Activated CD4-positive, alpha-beta memory T cell treated with anti-CD3 and anti-CD28 coated beads for 36 hours (primary cell): Measurements from ENCODE around the gene DUSP5. TPM values are rescaled to one million over a fixed set of nuclear protein-coding genes. Genes with fewer than 3 reads are reported as not detected.

Experiments used
- CTCF ChIA-PET: fragments of 350-600 bp; sonication (Branson Sonifier 250); formaldehyde crosslinking; loops from one replicate; lab custom pipeline; 2021; ENCODE audit warnings: antibody characterized with exemption, inconsistent platforms; lab: Charles Lee
- POLR2A ChIA-PET: fragments of 350-600 bp; sonication (Branson Sonifier 250); formaldehyde crosslinking; loops from one replicate; lab custom pipeline; 2021; ENCODE audit warnings: antibody characterized with exemption; lab: Charles Lee
- DNase-seq: peaks from one replicate; pipeline ENCODE4 v3.0.0-alpha.2; 2020
- H3K27ac Mint-ChIP-seq: one replicate; pipeline ENCODE4 v1.8.0; 2021; ENCODE audit warnings: mixed read lengths
- H3K27me3 Mint-ChIP-seq: one replicate; pipeline ENCODE4 v1.8.0; 2021; ENCODE audit warnings: mixed read lengths
- H3K36me3 Mint-ChIP-seq: one replicate; pipeline ENCODE4 v1.8.0; 2021; ENCODE audit warnings: mixed read lengths
- H3K4me1 Mint-ChIP-seq: one replicate; pipeline ENCODE4 v1.8.0; 2021; ENCODE audit warnings: low read depth, mixed read lengths
- H3K4me3 Mint-ChIP-seq: one replicate; pipeline ENCODE4 v1.8.0; 2021; ENCODE audit warnings: mild to moderate bottlenecking, mixed read lengths
- H3K9me3 Mint-ChIP-seq: one replicate; pipeline ENCODE4 v1.8.0; 2021; ENCODE audit warnings: mixed read lengths
- intact Hi-C: fragments of 100-400 bp; cut with micrococcal nuclease; formaldehyde crosslinking; loops from one replicate; pipeline ENCODE4 v1.15.1; 2023
- total RNA-seq, 2 experiments: library from RNA; stranded (reverse); gene quantifications; one replicate each; pipeline ENCODE4 v1.2.3, GENCODE V29; 2021

Gene DUSP5
- total RNA-seq, 2 experiments from 2014 or later, result 171 to 176 TPM

DNA sequence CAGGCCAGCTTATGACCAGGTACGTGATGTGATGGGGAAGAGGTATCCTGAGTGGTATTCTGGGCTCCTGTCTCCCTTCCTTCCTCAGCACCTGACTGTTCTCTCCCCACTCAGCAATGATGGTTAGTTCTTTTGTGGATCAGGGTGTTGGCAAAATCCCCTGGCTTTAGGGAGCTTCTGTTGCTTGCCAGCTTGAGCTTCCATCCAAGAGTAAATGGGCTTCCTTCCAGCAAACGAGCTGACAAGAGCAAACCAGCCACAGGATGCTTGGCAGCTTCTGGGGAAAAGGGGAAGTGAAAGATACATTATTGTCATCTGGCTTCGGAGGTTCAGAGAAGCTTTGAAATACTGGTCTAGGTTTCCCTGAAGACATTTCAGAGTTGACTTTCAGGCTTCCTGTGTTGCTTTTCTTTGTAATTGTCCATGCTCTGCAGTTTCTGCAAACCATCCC lies 5.2 kb downstream of the DUSP5 start:
- H3K4me1 Mint-ChIP-seq, result peaks cover 78% of the 10 kb centered on the region
- CTCF ChIA-PET, result interaction anchor here (0.8 to 12.4 kb wide), 9 partner anchors 26 to 197 kb away, joined by 3 to 221 read pairs (median 5); partner anchors contain the start of gene SMNDC1

DNA sequence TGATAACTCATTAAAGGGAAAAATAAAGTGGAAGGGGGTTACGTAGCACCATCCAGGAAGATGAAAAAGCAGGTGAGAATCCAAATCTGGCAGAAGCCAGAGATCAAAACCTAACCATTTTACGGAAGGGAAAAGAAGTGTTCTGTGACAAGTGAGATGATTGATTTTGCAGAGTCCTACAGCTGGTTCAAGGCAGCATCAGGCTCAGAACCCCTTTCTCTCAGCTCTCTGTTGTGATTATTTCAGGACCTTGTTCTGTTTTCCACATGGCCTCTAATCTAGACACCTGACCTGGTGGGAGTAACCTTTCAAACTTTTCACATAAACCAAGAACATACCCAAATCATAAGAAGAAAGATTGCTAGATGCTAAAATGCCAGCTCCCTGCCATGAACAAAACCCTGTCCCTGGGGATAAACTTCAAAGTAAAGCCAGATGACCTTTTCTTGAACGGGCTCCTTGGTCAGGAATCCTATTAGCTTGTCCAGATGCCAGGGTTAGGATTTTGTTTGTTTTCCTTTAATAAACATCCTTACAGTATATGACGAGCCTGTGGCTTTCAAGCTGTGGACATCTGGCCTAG lies 5.9 kb downstream of the DUSP5 start:
- CTCF ChIA-PET, result interaction anchor here (1.0 to 12.4 kb wide), 9 partner anchors 26 to 198 kb away, joined by 3 to 221 read pairs (median 5); partner anchors contain the start of gene SMNDC1
- POLR2A ChIA-PET, result interaction anchor here (0.6 to 4.8 kb wide), 12 partner anchors 9 to 492 kb away, joined by 3 to 38 read pairs (median 6); partner anchors contain the start of gene SMNDC1
- no peaks in the 10 kb centered on the region for H3K27me3 Mint-ChIP-seq
- H3K9me3 Mint-ChIP-seq, result no peaks in the 10 kb centered on the region
- H3K4me3 Mint-ChIP-seq, result peak overlapping the region; percentile 96
- peaks cover 86% of the 10 kb centered on the region for H3K4me1 Mint-ChIP-seq
- intact Hi-C loops, result loop anchor here (1.0 to 5.0 kb wide), 8 partner anchors 9 to 364 kb away; no protein-coding TSS in a partner anchor
- peaks cover 99% of the 10 kb centered on the region for H3K36me3 Mint-ChIP-seq
- DNase-seq, result no peak
- H3K27ac Mint-ChIP-seq, result peak overlapping the region; percentile 97

More for the DNA sequence above, 5.2 kb downstream of the DUSP5 start:
- Mint-ChIP-seq H3K27me3 (no peaks in the 10 kb centered on the region), H3K27ac (peak overlapping the region; percentile 97), H3K4me3 (peak overlapping the region; percentile 96), H3K36me3 (peaks cover 94% of the 10 kb centered on the region), H3K9me3 (no peaks in the 10 kb centered on the region)
- intact Hi-C loops, result loop anchor here (1.0 to 5.0 kb wide), 2 partner anchors 192 to 364 kb away; no protein-coding TSS in a partner anchor
- DNase-seq, result peak; percentile 58
- POLR2A ChIA-PET, result interaction anchor here (1.2 to 4.8 kb wide), 9 partner anchors 10 to 198 kb away, joined by 3 to 38 read pairs (median 9); partner anchors contain the start of gene SMNDC1

DNA sequence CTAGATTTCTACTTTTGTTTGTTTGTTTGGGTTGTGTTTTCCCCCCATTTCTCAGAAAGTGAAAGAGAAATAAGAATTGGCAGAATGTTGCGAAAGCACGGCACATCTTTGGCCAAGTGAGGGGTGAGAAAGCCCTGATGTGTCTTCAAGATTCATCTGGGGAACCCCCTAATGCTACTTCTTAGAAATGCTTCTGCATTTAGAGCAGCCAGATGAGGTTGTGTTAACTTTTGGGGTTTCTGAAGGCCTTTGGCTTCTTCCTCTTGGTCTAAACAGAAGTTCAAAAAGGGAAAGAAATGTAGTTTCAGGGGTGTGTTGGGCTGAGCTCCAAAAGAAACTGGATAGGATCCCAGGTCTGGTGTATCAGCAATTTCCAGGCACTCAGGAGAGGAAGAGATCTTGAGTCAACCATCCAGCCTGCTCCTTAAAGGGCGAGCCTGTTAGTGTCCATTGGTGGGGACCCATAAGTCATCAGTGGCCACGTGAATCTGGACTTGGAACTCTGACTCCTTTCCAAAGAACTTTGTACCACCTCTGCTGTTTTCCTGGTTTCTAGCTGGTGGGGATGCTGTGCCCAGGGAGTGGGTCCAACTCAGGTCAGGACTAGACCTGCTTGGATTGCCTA lies 6.5 kb downstream of the DUSP5 start:
- POLR2A ChIA-PET, result interaction anchor here (0.5 to 4.8 kb wide), 12 partner anchors 8 to 492 kb away, joined by 3 to 38 read pairs (median 4); partner anchors contain the start of gene SMNDC1
- CTCF ChIA-PET, result interaction anchor here (0.9 to 12.4 kb wide), 8 partner anchors 25 to 296 kb away, joined by 3 to 221 read pairs (median 7); partner anchors contain the start of gene SMNDC1
- intact Hi-C loops, result loop anchor here (1.0 to 5.0 kb wide), 7 partner anchors 8 to 363 kb away; no protein-coding TSS in a partner anchor
- Mint-ChIP-seq H3K27ac (peak overlapping the region; percentile 97), H3K4me1 (peaks cover 92% of the 10 kb centered on the region), H3K27me3 (no peaks in the 10 kb centered on the region), H3K4me3 (peak overlapping the region; percentile 96), H3K36me3 (peaks cover 99% of the 10 kb centered on the region), H3K9me3 (no peaks in the 10 kb centered on the region)
- peak; percentile 76 for DNase-seq

DNA sequence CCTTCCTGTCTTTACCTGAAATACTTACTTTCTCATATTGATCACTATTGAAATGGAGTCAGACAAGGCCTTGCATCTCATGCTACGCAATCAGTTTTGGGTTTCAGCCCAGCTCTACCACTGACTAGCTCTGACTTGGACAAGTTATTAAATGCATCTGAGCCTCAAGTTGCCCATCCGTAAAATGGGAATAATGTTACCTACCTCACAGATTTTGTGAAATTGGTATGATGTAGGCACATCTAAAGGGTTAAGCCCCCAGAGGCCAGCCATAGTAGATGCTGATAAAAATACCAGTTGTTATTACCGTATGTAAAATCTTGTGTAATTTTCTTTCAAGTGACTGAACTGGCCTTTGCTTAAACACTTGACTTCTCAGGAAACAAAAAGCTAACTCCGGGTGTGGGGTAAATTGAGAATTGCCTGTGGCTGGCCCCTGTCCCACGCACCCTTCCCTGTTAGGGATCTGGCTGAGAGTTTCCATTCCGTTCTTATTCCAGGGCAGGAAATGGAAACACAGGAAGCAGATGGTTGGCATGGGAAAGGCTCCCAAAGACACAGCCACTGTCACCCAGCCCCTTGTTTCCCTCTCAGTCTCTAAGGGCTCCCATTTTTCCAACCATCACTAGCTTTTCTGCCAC lies 7.5 kb downstream of the DUSP5 start:
- ChIA-PET CTCF (interaction anchor here (0.9 to 12.4 kb wide), 6 partner anchors 41 to 297 kb away, joined by 4 to 221 read pairs (median 16); partner anchors contain the start of gene SMNDC1), POLR2A (interaction anchor here (0.7 to 4.8 kb wide), 6 partner anchors 7 to 150 kb away, joined by 3 to 38 read pairs (median 8); no protein-coding TSS in a partner anchor)
- Mint-ChIP-seq H3K27me3 (no peaks in the 10 kb centered on the region), H3K27ac (peak overlapping the region; percentile 97), H3K4me3 (peak overlapping the region; percentile 96), H3K9me3 (no peaks in the 10 kb centered on the region), H3K4me1 (peaks cover 97% of the 10 kb centered on the region), H3K36me3 (peaks cover 99% of the 10 kb centered on the region)
- intact Hi-C loops, result no loop called here
- no peak for DNase-seq

DNA sequence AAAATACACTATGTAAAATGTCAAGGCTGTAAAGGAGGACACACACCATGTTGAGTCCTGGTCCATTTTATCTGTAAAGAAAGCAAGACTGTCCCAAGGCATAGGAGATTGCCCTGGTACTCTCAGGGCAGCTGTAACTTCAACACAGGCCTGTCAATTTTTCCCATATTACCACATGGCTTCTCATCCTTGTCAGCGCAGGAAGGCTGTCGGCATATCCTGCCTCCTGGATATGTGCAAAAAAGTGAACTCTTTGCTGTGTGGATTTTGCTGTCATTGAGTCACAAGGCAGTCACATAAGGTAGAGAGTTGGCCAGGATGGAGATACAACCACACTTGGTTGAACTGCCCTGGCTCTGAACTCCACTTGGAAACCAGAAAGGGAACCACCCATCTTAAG lies 8.7 kb downstream of the DUSP5 start:
- Mint-ChIP-seq H3K27ac (peak overlapping the region; percentile 54), H3K36me3 (peaks cover 99% of the 10 kb centered on the region), H3K27me3 (no peaks in the 10 kb centered on the region), H3K4me3 (no peak overlapping the region), H3K4me1 (peaks cover 97% of the 10 kb centered on the region), H3K9me3 (no peaks in the 10 kb centered on the region)
- ChIA-PET CTCF (interaction anchor here (0.9 to 12.4 kb wide), 3 partner anchors 40 to 201 kb away, joined by 4 to 221 read pairs (median 13); partner anchors contain the start of gene SMNDC1), POLR2A (interaction anchor here (0.6 to 1.5 kb wide), 2 partner anchors 142 to 609 kb away, joined by 3 to 4 read pairs; no protein-coding TSS in a partner anchor)
- DNase-seq, result no peak
- intact Hi-C loops, result no loop called here

DNA sequence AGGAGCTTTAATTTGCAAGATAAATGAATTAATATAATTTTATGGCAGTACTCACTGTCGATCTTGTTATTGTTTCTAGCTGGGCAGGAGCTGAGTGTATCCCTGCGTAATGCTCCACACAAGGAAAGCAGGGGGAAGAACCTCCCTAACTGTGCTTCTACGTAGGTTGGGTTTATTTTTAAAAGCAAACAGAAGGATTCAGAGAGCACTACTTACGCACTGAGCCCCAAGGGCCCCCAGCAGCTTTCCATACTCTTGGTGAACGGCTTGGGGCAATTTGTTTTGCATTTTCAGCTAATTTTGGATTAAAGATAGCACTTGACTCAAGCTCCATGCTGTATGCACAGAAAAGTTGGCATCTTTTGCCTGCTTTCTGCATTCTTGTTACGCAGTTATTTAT lies 9.6 kb downstream of the DUSP5 start:
- H3K36me3 Mint-ChIP-seq, result peaks cover 99% of the 10 kb centered on the region
- intact Hi-C loops, result no loop called here
- ChIA-PET CTCF (interaction anchor here (0.8 to 12.4 kb wide), 5 partner anchors 39 to 202 kb away, joined by 3 to 221 read pairs (median 7); partner anchors contain the start of gene SMNDC1), POLR2A (interaction anchor here (1.0 kb wide), 1 partner anchor 154 kb away, joined by 3 read pairs; no protein-coding TSS in a partner anchor)
- H3K4me1 Mint-ChIP-seq, result peaks cover 97% of the 10 kb centered on the region
- H3K9me3 Mint-ChIP-seq, result no peaks in the 10 kb centered on the region
- H3K27me3 Mint-ChIP-seq, result no peaks in the 10 kb centered on the region
- no peak overlapping the region for H3K4me3 Mint-ChIP-seq
- no peak overlapping the region for H3K27ac Mint-ChIP-seq
- no peak for DNase-seq

DNA sequence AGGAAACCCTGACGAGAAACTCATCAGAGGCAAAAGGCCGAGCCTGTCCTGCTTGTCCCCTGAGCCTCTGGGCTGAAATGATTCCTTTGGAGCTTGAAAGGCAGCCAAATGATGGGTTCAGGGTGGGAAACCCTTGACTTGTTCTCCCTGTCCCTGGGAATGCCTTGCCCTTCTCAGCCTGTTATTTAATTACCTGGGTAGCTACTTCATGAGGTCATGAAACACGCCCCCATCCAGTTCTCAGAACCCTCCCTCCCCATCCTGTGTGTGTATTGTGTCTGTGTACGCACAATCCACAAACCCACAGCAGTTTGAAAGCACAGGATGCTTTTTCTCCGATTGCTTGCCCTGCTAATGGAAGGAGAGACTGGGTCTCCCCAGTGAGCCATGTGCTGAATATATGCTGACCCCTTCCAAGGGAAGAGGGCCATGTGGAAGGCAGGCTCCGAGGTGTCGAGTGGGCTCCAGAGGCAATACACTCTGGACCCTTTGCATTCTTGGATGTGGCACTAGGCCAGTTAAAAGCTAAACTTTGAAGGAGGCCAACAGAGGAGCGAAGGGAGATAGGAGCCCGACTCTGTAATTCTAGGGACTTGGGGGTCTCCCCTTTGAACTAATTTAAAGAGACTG lies 10.6 kb downstream of the DUSP5 start:
- Mint-ChIP-seq H3K27me3 (no peaks in the 10 kb centered on the region), H3K4me3 (no peak overlapping the region), H3K36me3 (peaks cover 99% of the 10 kb centered on the region), H3K27ac (peak overlapping the region; percentile 6), H3K4me1 (peaks cover 97% of the 10 kb centered on the region), H3K9me3 (no peaks in the 10 kb centered on the region)
- ChIA-PET POLR2A (interaction anchor here (0.6 kb wide), 1 partner anchor 42 kb away, joined by 3 read pairs; no protein-coding TSS in a partner anchor), CTCF (interaction anchor here (0.9 to 3.1 kb wide), 3 partner anchors 38 to 201 kb away, joined by 4 to 13 read pairs (median 7); no protein-coding TSS in a partner anchor)
- DNase-seq, result no peak
- intact Hi-C loops, result no loop called here

DNA sequence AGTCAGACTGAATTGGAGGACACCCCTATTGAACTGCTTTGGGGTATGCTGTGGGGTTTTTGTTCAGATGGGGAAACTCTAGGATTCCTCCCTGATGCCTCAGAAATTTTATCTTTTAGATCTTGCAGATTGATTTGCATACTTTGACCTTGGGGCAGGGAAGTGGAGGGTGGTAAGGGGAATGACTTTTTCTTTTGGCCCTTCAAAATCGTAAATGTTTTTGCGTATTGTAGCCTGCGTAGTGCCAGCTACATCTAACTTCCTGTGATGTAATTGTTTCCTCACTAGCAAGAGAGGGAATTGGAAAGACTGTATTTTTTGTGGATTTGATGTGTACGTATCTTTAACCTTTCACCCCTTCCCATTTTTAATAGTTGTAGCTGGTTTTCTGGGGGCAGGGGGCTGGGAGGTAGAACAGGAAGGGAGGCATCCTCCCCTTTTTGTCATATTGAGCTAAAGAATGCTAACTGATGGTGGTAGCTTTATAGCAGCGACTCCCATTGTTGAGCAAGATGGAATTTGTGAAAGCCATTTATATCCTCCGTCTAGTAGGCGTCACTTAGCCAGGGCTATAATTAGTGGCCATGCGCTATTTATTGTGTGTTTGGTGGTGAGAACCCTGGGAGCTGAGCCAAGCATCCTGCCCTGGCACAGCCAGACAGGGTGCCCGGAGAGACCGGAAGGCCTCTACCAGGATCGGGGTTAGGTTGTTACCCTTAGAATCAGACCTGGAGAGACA lies 11.3 kb downstream of the DUSP5 start:
- no peaks in the 10 kb centered on the region for H3K9me3 Mint-ChIP-seq
- H3K36me3 Mint-ChIP-seq, result peaks cover 98% of the 10 kb centered on the region
- ChIA-PET POLR2A (interaction anchor here (0.6 kb wide), 1 partner anchor 42 kb away, joined by 3 read pairs; no protein-coding TSS in a partner anchor), CTCF (interaction anchor here (0.6 to 2.2 kb wide), 3 partner anchors 38 to 202 kb away, joined by 3 to 7 read pairs (median 3); no protein-coding TSS in a partner anchor)
- H3K27me3 Mint-ChIP-seq, result no peaks in the 10 kb centered on the region
- peak overlapping the region; percentile 6 for H3K27ac Mint-ChIP-seq
- no peak for DNase-seq
- intact Hi-C loops, result no loop called here
- no peak overlapping the region for H3K4me3 Mint-ChIP-seq
- H3K4me1 Mint-ChIP-seq, result peaks cover 94% of the 10 kb centered on the region

DNA sequence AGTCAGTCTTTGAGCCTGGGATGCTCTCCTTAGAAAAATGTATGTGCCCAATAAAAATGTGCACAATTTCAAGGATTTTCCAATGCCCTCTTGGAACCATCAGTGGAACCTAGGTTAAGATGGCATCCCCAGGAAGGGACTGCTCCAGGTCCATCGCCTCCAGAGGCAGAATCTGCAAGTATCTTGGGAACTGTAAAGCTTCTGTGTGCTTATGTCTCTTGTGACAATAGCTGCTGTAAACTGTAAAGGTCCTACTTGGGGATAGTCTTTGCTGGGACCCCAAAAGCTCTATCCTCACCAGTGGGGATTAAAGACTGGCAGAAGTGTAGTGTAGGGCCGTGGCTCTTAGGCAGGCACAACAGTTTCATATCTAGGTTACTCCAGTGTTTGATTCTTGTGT lies 11.9 kb downstream of the DUSP5 start:
- no peak overlapping the region for H3K27ac Mint-ChIP-seq
- intact Hi-C loops, result no loop called here
- H3K4me3 Mint-ChIP-seq, result no peak overlapping the region
- no peaks in the 10 kb centered on the region for H3K9me3 Mint-ChIP-seq
- H3K36me3 Mint-ChIP-seq, result peaks cover 95% of the 10 kb centered on the region
- CTCF ChIA-PET, result interaction anchor here (0.6 to 0.9 kb wide), 3 partner anchors 37 to 203 kb away, joined by 3 read pairs; no protein-coding TSS in a partner anchor
- POLR2A ChIA-PET, result no interaction called here
- no peak for DNase-seq
- H3K4me1 Mint-ChIP-seq, result peaks cover 90% of the 10 kb centered on the region
- H3K27me3 Mint-ChIP-seq, result no peaks in the 10 kb centered on the region

DNA sequence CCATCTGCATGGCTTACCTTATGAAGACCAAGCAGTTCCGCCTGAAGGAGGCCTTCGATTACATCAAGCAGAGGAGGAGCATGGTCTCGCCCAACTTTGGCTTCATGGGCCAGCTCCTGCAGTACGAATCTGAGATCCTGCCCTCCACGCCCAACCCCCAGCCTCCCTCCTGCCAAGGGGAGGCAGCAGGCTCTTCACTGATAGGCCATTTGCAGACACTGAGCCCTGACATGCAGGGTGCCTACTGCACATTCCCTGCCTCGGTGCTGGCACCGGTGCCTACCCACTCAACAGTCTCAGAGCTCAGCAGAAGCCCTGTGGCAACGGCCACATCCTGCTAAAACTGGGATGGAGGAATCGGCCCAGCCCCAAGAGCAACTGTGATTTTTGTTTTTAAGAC lies 12.4 kb downstream of the DUSP5 start:
- CTCF ChIA-PET, result interaction anchor here (0.8 to 0.9 kb wide), 2 partner anchors 36 to 203 kb away, joined by 3 read pairs; no protein-coding TSS in a partner anchor
- no peak for DNase-seq
- H3K27ac Mint-ChIP-seq, result peak overlapping the region; percentile 45
- peaks cover 93% of the 10 kb centered on the region for H3K36me3 Mint-ChIP-seq
- POLR2A ChIA-PET, result no interaction called here
- H3K27me3 Mint-ChIP-seq, result no peaks in the 10 kb centered on the region
- H3K4me3 Mint-ChIP-seq, result no peak overlapping the region
- peaks cover 85% of the 10 kb centered on the region for H3K4me1 Mint-ChIP-seq
- no peaks in the 10 kb centered on the region for H3K9me3 Mint-ChIP-seq
- intact Hi-C loops, result no loop called here
